Measurements from ENCODE around the gene SUV39H1. TPM values are rescaled to one million over a fixed set of nuclear protein-coding genes. Genes with fewer than 3 reads are reported as not detected.

The SUV39H1 gene
- total and polyA plus RNA-seq, 11 donors, result 1.9 to 6.7 (median 3.6) TPM

DNA sequence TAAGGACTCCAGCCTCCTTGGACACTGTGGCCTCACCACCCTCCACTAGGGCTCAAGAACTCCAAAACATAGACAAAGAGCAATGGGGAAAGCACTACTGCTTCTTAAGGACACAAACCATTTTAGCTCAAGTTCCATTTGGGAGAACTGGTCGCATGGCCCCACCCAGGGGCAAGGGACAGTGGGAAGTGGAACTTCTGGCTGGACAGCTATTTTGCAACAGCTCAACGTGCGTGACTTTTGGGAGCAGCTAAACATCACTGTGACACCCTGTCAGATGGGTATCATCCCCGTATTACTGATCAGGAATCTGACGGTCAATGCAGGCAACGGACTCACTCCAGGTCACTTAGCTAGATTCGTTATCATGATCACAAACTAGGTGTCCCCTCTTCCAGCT lies 56.0 kb downstream of the SUV39H1 start:
- Histone ChIP-seq H3K4me1 (no peaks in the 10 kb centered on the region), H3K4me3 (no peak overlapping the region), H3K9me3 (no peaks in the 10 kb centered on the region), H3K27ac (no peak overlapping the region), H3K27me3 (peaks cover 0 to 4% (median 0%) of the 10 kb centered on the region in 9 donors), H3K36me3 (no peaks in the 10 kb centered on the region)
- ATAC-seq (no peak), DNase-seq (no peak)
- intact Hi-C loops (cut with DNase I), result no loop called here
- 67 to 85% (median 74%) methylated on average over 6 to 7 of the region's 7 CpGs for WGBS, 4 donors
- TF ChIP-seq POLR2A (IDR thresholded peaks at IDR 0.05), result no peak
- TF ChIP-seq, protein P1, sequence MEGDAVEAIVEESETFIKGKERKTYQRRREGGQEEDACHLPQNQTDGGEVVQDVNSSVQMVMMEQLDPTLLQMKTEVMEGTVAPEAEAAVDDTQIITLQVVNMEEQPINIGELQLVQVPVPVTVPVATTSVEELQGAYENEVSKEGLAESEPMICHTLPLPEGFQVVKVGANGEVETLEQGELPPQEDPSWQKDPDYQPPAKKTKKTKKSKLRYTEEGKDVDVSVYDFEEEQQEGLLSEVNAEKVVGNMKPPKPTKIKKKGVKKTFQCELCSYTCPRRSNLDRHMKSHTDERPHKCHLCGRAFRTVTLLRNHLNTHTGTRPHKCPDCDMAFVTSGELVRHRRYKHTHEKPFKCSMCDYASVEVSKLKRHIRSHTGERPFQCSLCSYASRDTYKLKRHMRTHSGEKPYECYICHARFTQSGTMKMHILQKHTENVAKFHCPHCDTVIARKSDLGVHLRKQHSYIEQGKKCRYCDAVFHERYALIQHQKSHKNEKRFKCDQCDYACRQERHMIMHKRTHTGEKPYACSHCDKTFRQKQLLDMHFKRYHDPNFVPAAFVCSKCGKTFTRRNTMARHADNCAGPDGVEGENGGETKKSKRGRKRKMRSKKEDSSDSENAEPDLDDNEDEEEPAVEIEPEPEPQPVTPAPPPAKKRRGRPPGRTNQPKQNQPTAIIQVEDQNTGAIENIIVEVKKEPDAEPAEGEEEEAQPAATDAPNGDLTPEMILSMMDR (IDR thresholded peaks at IDR 0.05), result no peak

DNA sequence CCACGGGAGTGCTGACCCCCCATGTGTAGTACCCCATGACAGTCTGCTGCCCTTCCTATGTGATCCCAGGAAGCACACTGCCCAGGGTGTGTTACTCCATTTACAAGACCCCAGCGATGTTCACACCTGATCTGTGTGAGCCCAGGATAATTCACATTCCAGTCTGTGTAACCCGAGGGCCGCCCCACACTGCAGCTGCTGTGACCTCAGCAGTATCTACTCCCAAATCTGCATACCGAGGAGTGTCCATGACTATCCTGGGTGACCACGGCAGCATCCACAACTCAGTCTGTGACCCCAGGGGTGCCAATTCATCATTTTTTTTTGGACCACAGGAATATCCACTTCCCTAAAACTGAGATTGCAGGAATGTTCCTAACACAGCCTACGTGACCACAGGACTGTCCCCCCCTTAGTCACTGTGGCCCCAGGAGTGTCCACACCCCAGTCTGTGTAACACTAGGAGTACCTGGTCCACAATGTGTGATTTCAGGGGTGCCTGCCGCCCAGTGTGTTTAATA lies 57.2 kb downstream of the SUV39H1 start:
- no peak for TF ChIP-seq POLR2A (IDR thresholded peaks at IDR 0.05)
- TF ChIP-seq, protein P1 (IDR thresholded peaks at IDR 0.05), result no peak
- intact Hi-C loops (cut with DNase I), result no loop called here
- Histone ChIP-seq H3K36me3 (no peaks in the 10 kb centered on the region), H3K9me3 (no peaks in the 10 kb centered on the region), H3K4me1 (no peaks in the 10 kb centered on the region), H3K27ac (no peak overlapping the region), H3K27me3 (peaks cover 0 to 4% (median 0%) of the 10 kb centered on the region in 9 donors), H3K4me3 (no peak overlapping the region)
- WGBS, 4 donors, result 59 to 70% (median 61%) methylated on average over 8 of the region's 8 CpGs
- ATAC-seq (no peak), DNase-seq (no peak)

DNA sequence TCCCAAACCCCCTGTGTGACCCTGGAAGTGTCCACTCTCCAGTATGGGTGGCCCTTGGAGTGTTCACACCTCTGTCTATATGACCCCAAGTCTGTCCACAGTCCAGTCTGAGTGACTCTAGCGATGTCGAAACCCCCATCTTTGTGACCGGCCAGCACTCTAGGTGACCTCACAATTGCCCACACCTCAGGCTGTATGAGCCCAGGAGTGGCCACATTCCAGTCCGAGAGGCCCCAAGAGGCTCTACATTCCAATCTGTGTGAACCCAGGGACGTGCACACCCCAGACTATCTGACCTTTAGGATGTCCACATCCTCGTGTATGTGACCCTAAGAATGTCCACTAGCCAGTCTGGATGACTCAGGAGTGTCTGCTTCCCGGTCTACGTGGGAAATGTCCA lies 57.7 kb downstream of the SUV39H1 start:
- no peaks in the 10 kb centered on the region for H3K36me3 ChIP-seq
- H3K4me1 ChIP-seq, result no peaks in the 10 kb centered on the region
- 58 to 85% (median 60%) methylated on average over 6 to 8 of the region's 8 CpGs for WGBS, 4 donors
- H3K9me3 ChIP-seq, result no peaks in the 10 kb centered on the region
- H3K27me3 ChIP-seq, result peaks cover 0 to 4% (median 0%) of the 10 kb centered on the region in 9 donors
- no peak overlapping the region for H3K4me3 ChIP-seq
- no peak for DNase-seq
- H3K27ac ChIP-seq, result no peak overlapping the region
- TF ChIP-seq, protein P1 (IDR thresholded peaks at IDR 0.05), result no peak
- no peak for TF ChIP-seq POLR2A (IDR thresholded peaks at IDR 0.05)
- intact Hi-C loops (cut with DNase I), result no loop called here
- no peak for ATAC-seq

Other genes starting within 250 kb of the SUV39H1 start
- 1 to 10 TPM in 8 of 9 donors, under 1 TPM in 1; 0.52 to 6.1 (median 1.7) TPM for gene SLC38A5, start 226.5 kb upstream of the SUV39H1 start, total RNA-seq
- gene SLC38A5, start 226.5 kb upstream of the SUV39H1 start, polyA plus RNA-seq, result 10 to 100 TPM in 1 of 2 donors, 1 to 10 TPM in 1; 2.0 to 22.3 TPM
- gene FTSJ1, start 220.5 kb upstream of the SUV39H1 start, total RNA-seq, result 10 to 100 TPM; 13.6 to 34.3 (median 18.1) TPM
- 10 to 100 TPM; 15.2 to 62.4 TPM for gene FTSJ1, start 220.5 kb upstream of the SUV39H1 start, polyA plus RNA-seq
- 10 to 100 TPM in 8 of 9 donors, 1 to 10 TPM in 1; 9.6 to 35.7 (median 17.3) TPM for gene PORCN, start 187.7 kb upstream of the SUV39H1 start, total RNA-seq
- 10 to 100 TPM; 10.5 to 37.3 TPM for gene PORCN, start 187.7 kb upstream of the SUV39H1 start, polyA plus RNA-seq
- gene EBP, start 174.9 kb upstream of the SUV39H1 start, total RNA-seq, result 10 to 100 TPM; 37.1 to 72.5 (median 55.3) TPM
- 100 to 1,000 TPM in 1 of 2 donors, 10 to 100 TPM in 1; 93.8 to 118 TPM for gene EBP, start 174.9 kb upstream of the SUV39H1 start, polyA plus RNA-seq
- gene TBC1D25, start 157.0 kb upstream of the SUV39H1 start, total RNA-seq, result 10 to 100 TPM; 13.4 to 21.6 (median 16.8) TPM
- gene TBC1D25, start 157.0 kb upstream of the SUV39H1 start, polyA plus RNA-seq, result 10 to 100 TPM in 1 of 2 donors, 1 to 10 TPM in 1; 5.2 to 23.7 TPM
- gene RBM3, start 122.2 kb upstream of the SUV39H1 start, total RNA-seq, result 100 to 1,000 TPM in 5 of 9 donors, 10 to 100 TPM in 4; 34.5 to 172 (median 111) TPM
- gene RBM3, start 122.2 kb upstream of the SUV39H1 start, polyA plus RNA-seq, result 100 to 1,000 TPM in 1 of 2 donors, 10 to 100 TPM in 1; 56.5 to 187 TPM
- gene WDR13, start 99.2 kb upstream of the SUV39H1 start, total RNA-seq, result 100 to 1,000 TPM; 123 to 235 (median 150) TPM
- gene WDR13, start 99.2 kb upstream of the SUV39H1 start, polyA plus RNA-seq, result 100 to 1,000 TPM; 209 to 281 TPM
- 10 to 100 TPM in 1 of 9 donors, 1 to 10 TPM in 8; 1.1 to 26.8 (median 3.0) TPM for gene WAS, start 12.9 kb upstream of the SUV39H1 start, total RNA-seq
- gene WAS, start 12.9 kb upstream of the SUV39H1 start, polyA plus RNA-seq, result 1 to 10 TPM; 1.5 to 1.8 TPM
- not detected for gene GLOD5, start 65.0 kb downstream of the SUV39H1 start, total RNA-seq
- gene GLOD5, start 65.0 kb downstream of the SUV39H1 start, polyA plus RNA-seq, result not detected
- under 1 TPM in 1 of 9 donors, not detected in 8; 0.16 TPM for gene GATA1, start 89.9 kb downstream of the SUV39H1 start, total RNA-seq
- not detected for gene GATA1, start 89.9 kb downstream of the SUV39H1 start, polyA plus RNA-seq
- gene HDAC6, start 105.3 kb downstream of the SUV39H1 start, total RNA-seq, result 10 to 100 TPM; 27.7 to 48.6 (median 36.9) TPM
- 10 to 100 TPM; 30.3 to 44.4 TPM for gene HDAC6, start 105.3 kb downstream of the SUV39H1 start, polyA plus RNA-seq
- not detected for gene ERAS, start 129.8 kb downstream of the SUV39H1 start, total RNA-seq
- gene ERAS, start 129.8 kb downstream of the SUV39H1 start, polyA plus RNA-seq, result not detected
- gene PCSK1N, start 138.9 kb downstream of the SUV39H1 start, total RNA-seq, result 1 to 10 TPM in 2 of 9 donors, under 1 TPM in 1, not detected in 6; 0.67 to 3.9 (median 1.1) TPM
- gene PCSK1N, start 138.9 kb downstream of the SUV39H1 start, polyA plus RNA-seq, result not detected
- gene TIMM17B, start 201.0 kb downstream of the SUV39H1 start, total RNA-seq, result 10 to 100 TPM; 57.1 to 86.9 (median 71.0) TPM
- gene TIMM17B, start 201.0 kb downstream of the SUV39H1 start, polyA plus RNA-seq, result 10 to 100 TPM; 74.0 to 91.0 TPM
- gene PQBP1, start 201.2 kb downstream of the SUV39H1 start, total RNA-seq, result 10 to 100 TPM; 45.3 to 67.0 (median 52.9) TPM
- 10 to 100 TPM; 88.0 to 99.0 TPM for gene PQBP1, start 201.2 kb downstream of the SUV39H1 start, polyA plus RNA-seq
- 10 to 100 TPM; 10.5 to 23.3 (median 14.4) TPM for gene SLC35A2, start 214.9 kb downstream of the SUV39H1 start, total RNA-seq
- 10 to 100 TPM in 1 of 2 donors, 1 to 10 TPM in 1; 6.1 to 28.5 TPM for gene SLC35A2, start 214.9 kb downstream of the SUV39H1 start, polyA plus RNA-seq
- gene PIM2, start 222.3 kb downstream of the SUV39H1 start, total RNA-seq, result 10 to 100 TPM in 2 of 9 donors, 1 to 10 TPM in 7; 2.3 to 13.3 (median 3.5) TPM
- 1 to 10 TPM; 2.0 to 5.4 TPM for gene PIM2, start 222.3 kb downstream of the SUV39H1 start, polyA plus RNA-seq